Hepatocyte (in vitro differentiated cells): ENCODE results near the gene C16orf96. TPM values are rescaled to one million over a fixed set of nuclear protein-coding genes. Genes with fewer than 3 reads are reported as not detected.

ENCODE experiments used
- DNase-seq: peaks from one replicate; pipeline ENCODE4 v3.0.0-alpha.2; 2016; ENCODE audit warnings: low spot score
- H2AFZ ChIP-seq: fragments of 200-600 bp; sonication (generic); 2 replicates; pipeline ENCODE4 v1.6.0; 2016; ENCODE audit warnings: antibody characterized with exemption, mild to moderate bottlenecking
- H3K27ac ChIP-seq: fragments of 200-600 bp; sonication (generic); 2 replicates; pipeline ENCODE4 v1.5.1; 2016; ENCODE audit warnings: mild to moderate bottlenecking
- H3K27me3 ChIP-seq: fragments of 200-600 bp; sonication (generic); 2 replicates; pipeline ENCODE4 v1.6.1; 2016
- H3K36me3 ChIP-seq: fragments of 200-600 bp; sonication (generic); replicated peaks from 2 replicates; pipeline ENCODE4 v1.5.1; 2016; ENCODE audit warnings: low read depth; ENCODE audit not compliant: insufficient read depth
- H3K4me1 ChIP-seq: fragments of 200-600 bp; sonication (generic); 2 replicates; pipeline ENCODE4 v1.5.1; 2016; ENCODE audit warnings: mild to moderate bottlenecking, moderate library complexity; ENCODE audit not compliant: insufficient read depth
- H3K4me2 ChIP-seq: fragments of 200-600 bp; sonication (generic); 2 replicates; pipeline ENCODE4 v1.6.0; 2016
- H3K4me3 ChIP-seq: fragments of 200-600 bp; sonication (generic); 2 replicates; pipeline ENCODE4 v1.5.1; 2016; ENCODE audit warnings: mild to moderate bottlenecking
- H3K79me2 ChIP-seq: fragments of 200-600 bp; sonication (generic); 2 replicates; pipeline ENCODE4 v1.6.0; 2017; ENCODE audit warnings: mild to moderate bottlenecking
- H3K9me2 ChIP-seq: fragments of 200-600 bp; sonication (generic); replicated peaks from 2 replicates; pipeline ENCODE4 v1.6.0; 2017; ENCODE audit warnings: mild to moderate bottlenecking; ENCODE audit not compliant: insufficient read depth
- H3K9me3 ChIP-seq: fragments of 200-600 bp; sonication (generic); 2 replicates; pipeline ENCODE4 v1.5.1; 2016; ENCODE audit warnings: low read depth, mild to moderate bottlenecking
- H4K20me1 ChIP-seq: fragments of 200-600 bp; sonication (generic); 2 replicates; pipeline ENCODE4 v1.6.0; 2016; ENCODE audit warnings: mild to moderate bottlenecking; ENCODE audit not compliant: insufficient read depth, poor library complexity, severe bottlenecking
- EZH2 ChIP-seq: fragments of 200-600 bp; sonication (generic); IDR thresholded peaks from 2 replicates; pipeline ENCODE4 v1.6.1; 2016; ENCODE audit warnings: antibody characterized with exemption, mild to moderate bottlenecking, borderline replicate concordance
- EZH2phosphoT487 ChIP-seq: fragments of 200-600 bp; sonication (generic); IDR thresholded peaks from one replicate; pipeline ENCODE4 v1.6.1; 2018; ENCODE audit warnings: antibody characterized with exemption, mild to moderate bottlenecking, low read depth, moderate library complexity; ENCODE audit not compliant: unreplicated experiment, severe bottlenecking
- WGBS: methylation state at CpG from one replicate; pipeline ENCODE4 v1.1.6; 2016; ENCODE audit warnings: low lambda C conversion rate; ENCODE audit errors: missing lambda C conversion rate; 5-methylcytosine and 5-hydroxymethylcytosine counted together
- polyA plus RNA-seq: library from polyadenylated mRNA; unstranded; fragments of >200 nt; fragmentation: Nextera tagmentation; extraction: Ambion mirVana; gene quantifications from 2 replicates; pipeline ENCODE4 v1.2.1, GENCODE V29; 2016
- total RNA-seq: library from RNA; depleted of rRNA; stranded (reverse); fragments of >200 nt; gene quantifications from 2 replicates; pipeline ENCODE4 v1.2.3, GENCODE V29; 2014
- TF ChIP-seq, protein P1 (sequence below): fragments of 200-600 bp; sonication (generic); IDR thresholded peaks from 2 replicates; pipeline ENCODE4 v1.5.1; 2016; ENCODE audit warnings: antibody characterized with exemption, mild to moderate bottlenecking; ENCODE audit not compliant: poor library complexity

Gene C16orf96
- total and polyA plus RNA-seq, 2 experiments from 2014 or later: 0.20 TPM; not detected in 1

GRCh38 chr16:4550591-4550990 lies 5.5 kb upstream of the C16orf96 start:
- no peaks in the 10 kb centered on the region for H3K79me2 ChIP-seq
- no peaks in the 10 kb centered on the region for H4K20me1 ChIP-seq
- H2AFZ ChIP-seq: no peak overlapping the region
- no peaks in the 10 kb centered on the region for H3K9me3 ChIP-seq
- no peaks in the 10 kb centered on the region for H3K27me3 ChIP-seq
- H3K9me2 ChIP-seq: no peaks in the 10 kb centered on the region
- TF ChIP-seq EZH2 (no peak), EZH2phosphoT487 (no peak)
- TF ChIP-seq, protein P1, sequence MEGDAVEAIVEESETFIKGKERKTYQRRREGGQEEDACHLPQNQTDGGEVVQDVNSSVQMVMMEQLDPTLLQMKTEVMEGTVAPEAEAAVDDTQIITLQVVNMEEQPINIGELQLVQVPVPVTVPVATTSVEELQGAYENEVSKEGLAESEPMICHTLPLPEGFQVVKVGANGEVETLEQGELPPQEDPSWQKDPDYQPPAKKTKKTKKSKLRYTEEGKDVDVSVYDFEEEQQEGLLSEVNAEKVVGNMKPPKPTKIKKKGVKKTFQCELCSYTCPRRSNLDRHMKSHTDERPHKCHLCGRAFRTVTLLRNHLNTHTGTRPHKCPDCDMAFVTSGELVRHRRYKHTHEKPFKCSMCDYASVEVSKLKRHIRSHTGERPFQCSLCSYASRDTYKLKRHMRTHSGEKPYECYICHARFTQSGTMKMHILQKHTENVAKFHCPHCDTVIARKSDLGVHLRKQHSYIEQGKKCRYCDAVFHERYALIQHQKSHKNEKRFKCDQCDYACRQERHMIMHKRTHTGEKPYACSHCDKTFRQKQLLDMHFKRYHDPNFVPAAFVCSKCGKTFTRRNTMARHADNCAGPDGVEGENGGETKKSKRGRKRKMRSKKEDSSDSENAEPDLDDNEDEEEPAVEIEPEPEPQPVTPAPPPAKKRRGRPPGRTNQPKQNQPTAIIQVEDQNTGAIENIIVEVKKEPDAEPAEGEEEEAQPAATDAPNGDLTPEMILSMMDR: no peak
- no peak for DNase-seq
- WGBS: 61% methylated on average over 4 of the region's 4 CpGs
- H3K36me3 ChIP-seq: no peaks in the 10 kb centered on the region
- H3K4me3 ChIP-seq: no peak overlapping the region
- H3K27ac ChIP-seq: no peak overlapping the region
- no peak overlapping the region for H3K4me2 ChIP-seq
- no peaks in the 10 kb centered on the region for H3K4me1 ChIP-seq

GRCh38 chr16:4552541-4552940 lies 3.6 kb upstream of the C16orf96 start:
- no peak for TF ChIP-seq EZH2phosphoT487
- TF ChIP-seq EZH2: no peak
- TF ChIP-seq, protein P1: no peak
- WGBS: 80% methylated on average over 3 of the region's 3 CpGs
- Histone ChIP-seq H3K27ac (no peak overlapping the region), H3K79me2 (no peaks in the 10 kb centered on the region), H3K4me3 (no peak overlapping the region), H4K20me1 (no peaks in the 10 kb centered on the region), H3K9me3 (no peaks in the 10 kb centered on the region), H2AFZ (no peak overlapping the region), H3K27me3 (no peaks in the 10 kb centered on the region), H3K4me2 (no peak overlapping the region), H3K36me3 (no peaks in the 10 kb centered on the region), H3K9me2 (no peaks in the 10 kb centered on the region), H3K4me1 (no peaks in the 10 kb centered on the region)
- DNase-seq: no peak

DNA sequence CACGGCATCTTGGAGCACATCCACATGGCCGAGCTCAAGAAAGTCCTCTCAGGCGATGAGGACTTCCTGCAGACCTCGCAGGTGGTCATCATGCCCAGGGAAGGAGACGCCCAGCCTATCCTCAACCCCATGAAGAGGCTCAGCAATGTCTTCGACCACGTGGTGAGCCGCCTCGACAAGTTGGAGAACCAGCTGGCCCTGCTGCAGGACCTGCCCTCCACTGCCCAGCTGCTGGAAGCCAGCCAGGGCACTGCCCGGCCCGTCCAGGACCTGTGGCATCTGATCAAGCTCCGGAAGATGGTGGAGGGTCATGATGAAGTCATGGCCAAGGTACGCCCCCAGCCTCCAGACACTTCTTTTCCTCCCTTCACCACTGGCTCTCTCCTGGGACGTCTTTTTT lies 440 bp downstream of the C16orf96 start:
- Histone ChIP-seq H3K4me3 (no peak overlapping the region), H3K9me2 (no peaks in the 10 kb centered on the region), H3K36me3 (no peaks in the 10 kb centered on the region), H2AFZ (no peak overlapping the region), H3K4me1 (no peaks in the 10 kb centered on the region), H4K20me1 (no peaks in the 10 kb centered on the region), H3K27ac (no peak overlapping the region), H3K9me3 (no peaks in the 10 kb centered on the region), H3K27me3 (no peaks in the 10 kb centered on the region), H3K79me2 (no peaks in the 10 kb centered on the region), H3K4me2 (no peak overlapping the region)
- TF ChIP-seq EZH2: no peak
- no peak for TF ChIP-seq EZH2phosphoT487
- TF ChIP-seq, protein P1: no peak
- 92% methylated on average over 13 of the region's 14 CpGs for WGBS
- no peak for DNase-seq

- TF ChIP-seq EZH2: no peak
- TF ChIP-seq, protein P1: no peak
- TF ChIP-seq EZH2phosphoT487: no peak
- H3K9me3 ChIP-seq: no peaks in the 10 kb centered on the region
- H4K20me1 ChIP-seq: no peaks in the 10 kb centered on the region
- H3K27me3 ChIP-seq: no peaks in the 10 kb centered on the region
- no peak overlapping the region for H3K4me2 ChIP-seq
- no peaks in the 10 kb centered on the region for H3K9me2 ChIP-seq
- no peak overlapping the region for H2AFZ ChIP-seq
- DNase-seq: no peak
- no peaks in the 10 kb centered on the region for H3K4me1 ChIP-seq
- no peaks in the 10 kb centered on the region for H3K36me3 ChIP-seq
- H3K79me2 ChIP-seq: no peaks in the 10 kb centered on the region
- no peak overlapping the region for H3K4me3 ChIP-seq
- WGBS: 88% methylated on average over 10 of the region's 10 CpGs
- no peak overlapping the region for H3K27ac ChIP-seq
Observed at GRCh38 chr16:4557973-4558372, 1.8 kb downstream of the C16orf96 start.
